Stomach (tissue), 4 donors: Measurements from ENCODE around the gene RPL28.

Experiments
- POLR2A ChIP-seq, 4 donors: fragments of 450-650 bp; IDR thresholded peaks; one replicate each; pipeline ENCODE4 v1.6.1; 2016; ENCODE audit warnings: antibody characterized with exemption in 4 of 4, control low read depth in 2 of 4, mild to moderate bottlenecking in 1 of 4, moderate library complexity in 1 of 4
- POLR2AphosphoS5 ChIP-seq, 3 donors: sonication (generic); formaldehyde crosslinking; IDR thresholded peaks; one replicate each; pipeline ENCODE4 v1.6.1; 2016; ENCODE audit warnings: antibody characterized with exemption in 3 of 3
- TF ChIP-seq, protein P1 (sequence below), 7 experiments: fragments of 450-650 bp in 4 of 7; fragments of 200-600 bp in 3 of 7; sonication (generic) in 3 of 7; IDR thresholded peaks; one replicate each; pipeline ENCODE4 v1.5.1; 2016 to 2019; ENCODE audit warnings: antibody characterized with exemption in 7 of 7, control low read depth in 2 of 7, mild to moderate bottlenecking in 1 of 7

DNA sequence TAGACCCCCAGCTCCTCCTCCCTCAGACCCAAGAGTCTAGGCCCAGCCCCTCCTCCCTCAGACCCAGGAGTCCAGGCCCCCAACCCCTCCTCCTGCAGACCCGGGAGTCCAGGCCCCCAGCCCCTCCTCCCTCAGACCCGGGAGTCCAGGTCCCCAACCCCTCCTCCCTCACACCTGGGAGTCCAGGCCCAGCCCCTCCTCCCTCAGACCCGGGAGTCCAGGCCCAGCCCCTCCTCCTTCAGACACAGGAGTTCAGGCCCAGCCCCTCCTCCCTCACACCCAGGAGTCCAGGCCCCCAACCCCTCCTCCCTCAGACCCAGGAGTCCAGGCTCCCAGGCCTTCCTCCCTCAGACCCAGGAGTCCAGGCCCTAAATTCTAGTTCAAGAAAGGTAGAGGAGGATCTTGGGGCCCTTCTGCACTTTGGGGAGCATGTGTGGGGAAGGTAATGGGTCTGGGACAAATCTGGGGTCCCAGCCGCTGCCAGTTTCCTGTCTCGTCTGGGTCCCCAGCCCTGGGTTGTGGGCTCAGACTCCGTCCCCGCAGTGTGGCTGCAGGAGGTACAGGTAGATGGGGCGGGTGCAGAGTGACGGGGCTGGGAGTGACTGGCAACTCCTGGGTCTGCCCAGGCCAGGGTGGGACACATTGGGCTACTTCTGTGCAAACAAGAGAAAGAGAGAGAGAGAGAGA, 12.3 kb upstream of the RPL28 start:
- no peak for TF ChIP-seq POLR2A (IDR thresholded peaks at IDR 0.05)
- TF ChIP-seq, protein P1, sequence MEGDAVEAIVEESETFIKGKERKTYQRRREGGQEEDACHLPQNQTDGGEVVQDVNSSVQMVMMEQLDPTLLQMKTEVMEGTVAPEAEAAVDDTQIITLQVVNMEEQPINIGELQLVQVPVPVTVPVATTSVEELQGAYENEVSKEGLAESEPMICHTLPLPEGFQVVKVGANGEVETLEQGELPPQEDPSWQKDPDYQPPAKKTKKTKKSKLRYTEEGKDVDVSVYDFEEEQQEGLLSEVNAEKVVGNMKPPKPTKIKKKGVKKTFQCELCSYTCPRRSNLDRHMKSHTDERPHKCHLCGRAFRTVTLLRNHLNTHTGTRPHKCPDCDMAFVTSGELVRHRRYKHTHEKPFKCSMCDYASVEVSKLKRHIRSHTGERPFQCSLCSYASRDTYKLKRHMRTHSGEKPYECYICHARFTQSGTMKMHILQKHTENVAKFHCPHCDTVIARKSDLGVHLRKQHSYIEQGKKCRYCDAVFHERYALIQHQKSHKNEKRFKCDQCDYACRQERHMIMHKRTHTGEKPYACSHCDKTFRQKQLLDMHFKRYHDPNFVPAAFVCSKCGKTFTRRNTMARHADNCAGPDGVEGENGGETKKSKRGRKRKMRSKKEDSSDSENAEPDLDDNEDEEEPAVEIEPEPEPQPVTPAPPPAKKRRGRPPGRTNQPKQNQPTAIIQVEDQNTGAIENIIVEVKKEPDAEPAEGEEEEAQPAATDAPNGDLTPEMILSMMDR (IDR thresholded peaks at IDR 0.05), result no peak
- TF ChIP-seq POLR2AphosphoS5 (IDR thresholded peaks at IDR 0.05), result no peak
